Gastroesophageal sphincter (tissue), 3 donors: ENCODE results near the gene EFEMP2.

Experiments used
- EP300 ChIP-seq: sonication (generic); formaldehyde crosslinking; IDR thresholded peaks from one replicate; pipeline ENCODE4 v1.6.1; 2017; ENCODE audit warnings: antibody characterized with exemption, mild to moderate bottlenecking
- POLR2A ChIP-seq, 2 donors: fragments of 450-650 bp; IDR thresholded peaks; one replicate each; pipeline ENCODE4 v1.6.1; 2017; ENCODE audit warnings: antibody characterized with exemption in 2 of 2, mild to moderate bottlenecking in 2 of 2, moderate library complexity in 1 of 2
- POLR2AphosphoS5 ChIP-seq: sonication (generic); formaldehyde crosslinking; IDR thresholded peaks from one replicate; pipeline ENCODE4 v1.6.1; 2017; ENCODE audit warnings: antibody characterized with exemption
- TF ChIP-seq, protein P1 (sequence below), 4 experiments: fragments of 200-600 bp in 2 of 4; fragments of 450-650 bp in 2 of 4; sonication (generic) in 1 of 4; IDR thresholded peaks; one replicate each; pipeline ENCODE4 v1.5.1; 2017 to 2019; ENCODE audit warnings: antibody characterized with exemption in 4 of 4, mild to moderate bottlenecking in 2 of 4, moderate library complexity in 2 of 4

DNA sequence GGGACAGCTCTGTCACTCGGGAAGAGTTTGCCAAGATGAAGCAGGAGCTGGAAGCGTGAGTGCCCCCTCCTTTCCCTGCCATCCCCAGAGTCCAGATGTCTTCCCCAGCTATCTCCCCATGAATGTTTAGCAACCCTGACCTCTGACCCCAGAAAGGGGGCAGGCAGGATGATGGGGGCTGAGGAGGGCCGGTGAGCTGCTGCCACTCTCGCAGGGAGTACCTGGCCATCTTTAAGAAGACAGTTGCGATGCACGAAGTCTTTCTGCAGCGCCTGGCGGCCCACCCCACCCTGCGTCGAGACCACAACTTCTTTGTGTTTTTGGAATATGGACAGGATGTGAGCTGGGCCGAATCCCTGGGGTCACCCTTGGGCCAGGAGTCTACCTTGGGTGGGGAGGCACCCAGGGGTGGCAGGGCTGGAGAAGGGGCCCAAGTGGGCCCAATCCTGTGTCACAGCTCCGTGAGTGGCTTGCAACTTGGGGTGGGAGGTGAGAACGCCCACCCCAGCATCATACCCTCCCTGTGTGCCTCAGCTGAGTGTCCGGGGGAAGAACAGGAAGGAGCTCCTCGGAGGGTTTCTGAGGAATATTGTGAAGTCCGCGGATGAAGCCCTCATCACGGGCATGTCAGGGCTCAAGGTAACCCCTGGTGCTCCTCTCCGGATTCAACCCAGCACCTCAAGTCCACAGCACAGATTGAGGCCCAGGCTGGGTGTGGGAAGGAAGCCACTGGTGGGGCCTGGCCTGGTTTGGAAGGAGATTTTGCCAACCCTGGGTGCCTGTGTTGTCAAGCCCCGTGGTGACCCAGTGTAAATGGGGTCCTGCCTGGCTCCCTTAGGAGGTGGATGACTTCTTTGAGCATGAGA, 22.1 kb downstream of the EFEMP2 start:
- TF ChIP-seq, protein P1, sequence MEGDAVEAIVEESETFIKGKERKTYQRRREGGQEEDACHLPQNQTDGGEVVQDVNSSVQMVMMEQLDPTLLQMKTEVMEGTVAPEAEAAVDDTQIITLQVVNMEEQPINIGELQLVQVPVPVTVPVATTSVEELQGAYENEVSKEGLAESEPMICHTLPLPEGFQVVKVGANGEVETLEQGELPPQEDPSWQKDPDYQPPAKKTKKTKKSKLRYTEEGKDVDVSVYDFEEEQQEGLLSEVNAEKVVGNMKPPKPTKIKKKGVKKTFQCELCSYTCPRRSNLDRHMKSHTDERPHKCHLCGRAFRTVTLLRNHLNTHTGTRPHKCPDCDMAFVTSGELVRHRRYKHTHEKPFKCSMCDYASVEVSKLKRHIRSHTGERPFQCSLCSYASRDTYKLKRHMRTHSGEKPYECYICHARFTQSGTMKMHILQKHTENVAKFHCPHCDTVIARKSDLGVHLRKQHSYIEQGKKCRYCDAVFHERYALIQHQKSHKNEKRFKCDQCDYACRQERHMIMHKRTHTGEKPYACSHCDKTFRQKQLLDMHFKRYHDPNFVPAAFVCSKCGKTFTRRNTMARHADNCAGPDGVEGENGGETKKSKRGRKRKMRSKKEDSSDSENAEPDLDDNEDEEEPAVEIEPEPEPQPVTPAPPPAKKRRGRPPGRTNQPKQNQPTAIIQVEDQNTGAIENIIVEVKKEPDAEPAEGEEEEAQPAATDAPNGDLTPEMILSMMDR (IDR thresholded peaks at IDR 0.05), result no peak
- no peak for TF ChIP-seq EP300
- no peak for TF ChIP-seq POLR2A (IDR thresholded peaks at IDR 0.05)
- TF ChIP-seq POLR2AphosphoS5, result no peak
